Measurements from ENCODE around the gene MCTP1.

The MCTP1 gene

DNA sequence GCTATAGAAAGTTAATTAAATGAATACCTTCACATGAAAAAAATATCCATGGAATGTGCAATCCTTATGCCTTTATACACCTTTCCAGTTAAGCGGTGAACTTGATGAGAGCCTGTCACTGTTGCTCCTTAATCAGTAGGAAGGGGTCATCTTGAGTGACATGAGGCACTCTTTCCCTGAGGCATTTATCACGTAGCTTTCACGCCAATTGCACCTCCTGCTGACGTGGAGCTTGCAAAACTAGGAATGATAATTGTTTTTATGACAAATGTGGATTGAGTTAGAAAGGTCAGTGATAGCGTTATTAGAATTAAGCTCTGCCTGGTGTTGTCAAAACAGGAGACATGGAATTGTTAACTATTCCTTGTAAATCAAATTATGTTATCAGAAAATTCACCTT is 586.7 kb downstream of the MCTP1 start:
- no peak for DNase-seq (ENCODE audit: low read depth)

DNA sequence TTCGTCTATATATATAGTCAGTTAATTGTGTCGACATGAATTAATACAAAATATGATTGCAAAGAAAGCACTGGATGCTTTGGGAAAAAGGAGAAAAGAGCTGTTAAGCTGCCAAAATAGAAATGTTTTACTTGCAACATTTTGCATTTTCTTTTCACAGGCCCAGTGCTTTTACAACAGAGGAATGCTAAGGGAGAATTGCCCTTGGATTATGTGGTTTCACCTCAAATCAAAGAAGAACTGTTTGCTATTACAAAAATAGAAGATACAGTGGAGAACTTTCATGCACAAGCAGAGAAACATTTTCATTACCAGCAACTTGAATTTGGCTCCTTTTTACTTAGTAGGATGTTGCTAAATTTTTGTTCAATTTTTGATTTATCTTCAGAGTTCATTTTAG is 590.2 kb downstream of the MCTP1 start:
- DNase-seq (ENCODE audit: low read depth) = no peak

DNA sequence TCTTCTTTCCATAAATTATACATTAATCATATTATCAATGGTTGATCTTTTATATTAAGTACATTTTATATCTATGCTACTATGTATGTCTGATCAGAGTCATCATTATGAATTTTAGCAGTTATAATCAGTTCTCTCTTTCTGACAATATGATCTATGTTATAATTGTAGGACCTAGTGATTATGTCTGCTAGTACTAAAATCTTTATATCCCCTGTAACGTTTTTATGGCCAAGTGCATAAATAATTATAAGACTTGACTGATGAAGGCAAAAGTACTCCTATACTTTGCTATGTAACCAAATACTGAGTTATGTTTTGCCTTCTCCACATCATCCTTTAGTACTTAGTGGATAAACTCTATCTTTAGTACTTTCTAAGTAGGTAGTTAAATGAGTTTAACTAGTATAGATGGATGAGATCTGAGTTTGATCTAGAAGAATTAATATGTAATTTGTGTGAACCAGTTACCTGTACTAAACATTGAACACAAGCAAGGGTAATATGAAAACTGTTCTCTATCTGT is 591.0 kb downstream of the MCTP1 start:
- DNase-seq (ENCODE audit: low read depth) = no peak

DNA sequence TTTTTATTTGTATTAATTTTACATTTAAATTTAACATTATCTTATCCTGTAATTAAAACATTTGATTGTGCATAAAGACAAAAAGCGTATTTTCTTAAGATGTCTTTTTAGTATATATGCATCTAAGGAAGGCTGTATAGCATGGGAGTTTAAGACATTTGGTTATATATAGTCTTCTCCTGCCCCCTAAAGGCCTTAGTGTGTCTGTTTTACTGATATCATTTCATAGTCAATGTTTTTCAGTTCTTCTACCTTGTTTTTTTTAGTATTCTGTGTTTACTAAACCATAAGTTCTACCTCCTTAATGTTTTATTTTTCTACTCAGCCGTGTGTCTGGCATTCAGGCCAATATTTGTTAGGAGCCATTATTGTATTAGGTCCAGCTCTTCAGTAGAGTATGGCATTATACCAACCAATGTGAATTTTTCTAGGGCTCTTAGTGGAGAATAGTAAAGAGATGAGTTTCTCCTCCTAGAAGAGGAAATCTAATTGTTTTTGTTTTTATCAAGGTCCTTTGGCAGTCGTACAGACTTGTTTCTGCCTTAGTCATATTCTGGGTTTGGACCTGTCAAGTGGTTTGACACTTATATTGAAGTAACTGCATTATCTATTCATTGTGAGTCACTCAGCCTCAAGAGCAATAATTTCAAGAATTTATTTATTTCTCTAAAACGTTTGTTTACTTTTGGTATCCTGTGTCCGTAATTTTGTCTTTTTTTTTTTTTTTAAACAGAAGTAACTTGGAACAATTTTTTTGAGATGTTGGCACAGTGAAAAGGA is 591.7 kb downstream of the MCTP1 start:
- no peak for DNase-seq (ENCODE audit: low read depth)

GRCh38 chr5:94692581-94692980 is 592.3 kb downstream of the MCTP1 start:
- no peak for DNase-seq (ENCODE audit: low read depth)

GRCh38 chr5:94691949-94692348 is 592.9 kb downstream of the MCTP1 start:
- DNase-seq (ENCODE audit: low read depth) = no peak

DNA sequence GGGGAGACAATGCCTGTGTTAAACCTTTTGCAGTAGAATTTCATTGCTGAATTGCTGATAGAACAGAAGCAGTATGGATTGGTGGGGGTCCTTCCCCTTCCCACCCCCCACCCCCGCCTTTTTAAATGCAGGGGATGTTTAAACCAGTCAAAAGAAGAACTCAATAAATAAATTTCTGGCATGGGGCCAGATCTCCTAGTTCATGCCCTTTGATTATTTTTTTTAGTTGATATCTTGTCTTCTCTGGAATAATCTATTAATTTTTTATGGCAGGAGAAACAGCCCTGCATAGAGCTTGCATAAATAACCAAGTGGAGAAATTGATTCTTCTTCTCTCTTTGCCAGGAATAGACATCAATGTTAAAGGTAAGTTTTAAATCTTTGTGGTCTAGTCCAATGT is 593.6 kb downstream of the MCTP1 start:
- no peak for DNase-seq (ENCODE audit: low read depth)

GRCh38 chr5:94690778-94691177 is 594.1 kb downstream of the MCTP1 start:
- no peak for DNase-seq (ENCODE audit: low read depth)

DNA sequence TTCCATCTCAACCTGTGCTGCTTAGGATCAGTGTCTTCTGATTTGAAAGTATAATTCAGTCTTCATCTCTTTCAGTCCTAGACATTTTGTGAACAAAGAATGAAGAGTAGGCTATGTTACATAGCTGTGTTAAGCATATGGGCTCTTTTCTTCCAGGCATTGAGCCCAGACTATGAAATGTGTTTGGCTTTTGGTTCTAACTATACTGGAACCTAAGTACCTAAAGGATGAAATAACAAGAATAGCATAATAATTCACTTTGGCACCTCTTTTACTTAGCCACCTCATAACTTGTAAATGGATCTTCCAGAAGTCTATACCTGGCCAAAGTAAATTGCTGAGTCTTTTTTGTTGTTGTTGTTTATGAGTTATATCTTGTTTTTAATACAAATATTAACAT is 595.0 kb downstream of the MCTP1 start:
- DNase-seq (ENCODE audit: low read depth) = no peak

DNA sequence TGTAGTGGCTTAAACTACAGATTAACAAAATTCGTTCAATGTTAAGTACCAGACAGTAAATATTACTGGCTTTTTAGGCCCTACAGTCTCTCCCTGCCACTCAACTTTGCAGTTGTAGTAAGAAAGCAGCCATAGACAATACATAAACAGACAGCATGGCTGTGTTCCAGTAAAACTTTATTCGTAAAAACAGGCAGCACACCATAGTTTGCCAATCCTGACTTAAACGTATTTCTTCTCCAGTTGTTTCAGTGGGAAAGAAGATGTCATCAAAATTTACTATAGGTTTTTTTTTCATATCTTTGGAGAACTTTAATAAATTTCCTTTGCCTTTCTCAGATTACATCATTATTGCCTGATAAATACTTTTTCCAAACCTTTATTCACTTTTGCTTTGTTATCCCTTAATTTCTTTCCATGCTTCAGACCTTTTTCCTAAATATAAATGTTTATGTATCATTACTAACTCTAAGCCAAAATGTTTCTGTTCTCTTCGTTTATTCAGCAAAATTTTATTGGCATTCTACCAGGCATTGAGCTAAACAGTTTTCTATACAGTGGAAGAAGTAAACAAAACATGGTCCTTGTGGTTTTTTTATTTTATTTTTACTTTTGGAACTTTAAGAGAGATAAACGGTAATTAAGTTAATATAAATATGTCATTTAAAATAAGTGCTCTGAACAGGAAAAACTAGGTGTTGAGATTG is 601.9 kb downstream of the MCTP1 start:
- DNase-seq (ENCODE audit: low read depth) = no peak

GRCh38 chr5:94675965-94676618 is 608.8 kb downstream of the MCTP1 start:
- no peak for DNase-seq (ENCODE audit: low read depth)

- no peak for DNase-seq (ENCODE audit: low read depth)
Observed at GRCh38 chr5:94674490-94675382, 610.2 kb downstream of the MCTP1 start.

DNA sequence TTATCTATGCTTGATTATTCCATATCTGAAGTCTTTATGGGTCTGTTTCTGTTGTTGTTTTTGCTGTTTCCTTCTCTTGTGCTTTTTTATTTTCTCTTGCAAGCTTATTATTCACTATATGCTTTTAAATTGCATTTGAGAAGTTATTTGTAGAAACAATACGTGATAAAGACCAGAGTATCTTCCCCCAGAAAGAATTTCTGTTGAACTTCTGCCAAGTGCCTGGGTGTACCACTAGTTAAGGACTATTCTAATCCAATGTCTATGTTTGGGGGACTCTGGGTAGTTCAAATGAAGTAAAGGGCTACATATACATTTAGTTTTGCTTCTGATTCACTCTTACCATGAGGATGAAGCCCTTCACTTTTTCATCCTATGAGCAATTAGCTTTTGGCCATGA is 612.1 kb downstream of the MCTP1 start:
- DNase-seq (ENCODE audit: low read depth) = no peak

DNA sequence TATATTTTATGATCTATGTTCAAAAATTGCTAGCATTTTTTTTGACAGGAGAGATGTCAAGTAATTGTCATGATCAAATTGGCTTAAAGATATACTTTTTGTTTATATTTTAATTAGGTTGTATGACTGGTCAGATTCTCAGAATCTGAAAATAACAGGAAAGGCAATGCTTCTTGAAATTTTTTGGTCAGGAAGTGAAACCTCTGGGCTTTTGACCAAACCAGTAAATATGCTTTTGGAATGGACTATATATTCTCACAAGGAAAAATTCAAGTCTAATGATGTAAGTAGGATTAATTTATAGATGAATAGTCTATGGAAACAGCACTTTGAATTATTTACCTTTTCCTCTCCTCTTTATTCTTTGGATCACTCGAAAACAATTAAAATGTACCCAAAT is 614.2 kb downstream of the MCTP1 start:
- DNase-seq (ENCODE audit: low read depth) = no peak

- no peak for DNase-seq (ENCODE audit: low read depth)
Observed at GRCh38 chr5:94667937-94668336, 617.0 kb downstream of the MCTP1 start.

DNA sequence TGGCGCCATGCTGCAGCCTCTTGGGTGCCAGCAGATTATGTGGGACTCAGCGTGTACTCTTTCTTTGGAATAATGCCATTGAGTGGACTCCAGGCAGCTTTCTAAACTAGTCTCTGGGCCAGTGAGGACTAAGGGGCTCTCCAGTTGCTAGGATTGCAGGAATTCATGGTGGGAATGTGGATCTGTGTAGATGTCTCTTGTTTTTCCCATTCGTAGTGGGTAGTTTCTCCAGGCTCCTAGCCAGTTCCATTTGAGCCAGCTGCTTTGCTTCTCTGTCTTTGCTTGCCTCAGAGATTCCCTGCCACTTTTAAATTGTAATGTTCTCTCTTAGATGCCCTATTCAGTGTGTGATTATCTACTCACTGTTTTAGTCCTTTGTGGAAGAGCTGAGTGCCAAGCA is 623.8 kb downstream of the MCTP1 start:
- DNase-seq (ENCODE audit: low read depth) = no peak

DNA sequence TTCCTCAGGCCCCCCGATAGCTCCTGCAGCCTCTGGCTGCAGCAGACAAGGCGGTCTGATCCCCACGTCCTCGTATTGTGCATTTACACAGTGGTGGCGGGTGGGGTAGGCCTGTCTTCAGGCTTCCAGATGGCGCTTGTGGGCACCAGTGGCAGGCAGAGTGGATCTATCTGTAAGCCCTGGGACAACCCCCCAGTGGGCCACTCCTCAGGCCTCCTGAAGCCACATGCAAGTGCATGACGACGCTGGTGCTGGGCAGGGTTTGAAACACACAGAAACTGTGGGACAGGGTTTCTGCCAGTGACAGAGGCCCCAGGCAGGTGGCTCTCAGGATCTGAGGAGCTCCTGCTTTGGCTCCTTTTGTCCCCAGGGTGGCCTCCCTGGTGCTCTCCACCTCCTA is 624.4 kb downstream of the MCTP1 start:
- DNase-seq (ENCODE audit: low read depth) = no peak

DNA sequence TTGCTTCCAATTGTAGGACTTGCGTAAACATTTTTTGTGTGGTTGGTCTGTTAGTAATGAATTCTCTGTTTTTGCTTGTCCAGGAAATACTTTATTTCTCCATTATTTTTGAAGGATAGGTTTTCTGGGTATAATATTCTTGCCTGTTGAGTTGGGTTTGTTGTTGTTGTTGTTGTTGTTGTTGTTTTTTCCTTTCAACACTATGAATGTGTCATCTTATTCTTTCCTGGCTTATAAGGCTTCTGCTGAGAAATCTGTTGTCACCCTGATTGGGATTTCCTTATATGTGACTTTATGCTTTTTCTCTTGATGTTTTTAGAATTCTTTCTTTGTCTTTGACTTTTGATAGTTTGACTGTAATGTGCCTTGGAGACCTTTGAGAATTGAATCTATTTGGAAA is 626.6 kb downstream of the MCTP1 start:
- no peak for DNase-seq (ENCODE audit: low read depth)
